Uterus (tissue), 4 donors: ENCODE data around the gene TTC7B. TPM values are rescaled to one million over a fixed set of nuclear protein-coding genes. Genes with fewer than 3 reads are reported as not detected.

Experiments used
- DNase-seq, 2 donors: peaks; one replicate each; pipeline ENCODE4 v3.0.0-alpha.2; 2019 to 2020
- H3K27ac ChIP-seq, 2 donors: fragments of 200-600 bp; sonication (generic); 1 replicate in 1 of 2; 2 replicates in 1 of 2; pipeline ENCODE4 v1.5.1; 2016 to 2018
- H3K27me3 ChIP-seq, 2 donors: fragments of 200-600 bp; sonication (generic); one replicate each; pipeline ENCODE4 v1.5.1; 2018 to 2019; ENCODE audit warnings: control low read depth in 1 of 2
- H3K36me3 ChIP-seq, 2 donors: fragments of 200-600 bp; sonication (generic); one replicate each; pipeline ENCODE4 v1.5.1; 2019; ENCODE audit warnings: control low read depth in 1 of 2
- H3K4me1 ChIP-seq, 2 donors: fragments of 200-600 bp; sonication (generic); one replicate each; pipeline ENCODE4 v1.5.1; 2018 to 2019; ENCODE audit warnings: control low read depth in 1 of 2
- H3K4me3 ChIP-seq, 2 donors: fragments of 200-600 bp; sonication (generic); 1 replicate in 1 of 2; 2 replicates in 1 of 2; pipeline ENCODE4 v1.5.1; 2018 to 2019; ENCODE audit warnings: mild to moderate bottlenecking in 1 of 2
- H3K9me3 ChIP-seq, 2 donors: fragments of 200-600 bp; sonication (generic); one replicate each; pipeline ENCODE4 v1.5.1; 2019; ENCODE audit warnings: control low read depth in 1 of 2
- POLR2A ChIP-seq, 2 donors: fragments of 450-650 bp; IDR thresholded peaks; one replicate each; pipeline ENCODE4 v1.6.1; 2016; ENCODE audit warnings: antibody characterized with exemption in 2 of 2, mild to moderate bottlenecking in 1 of 2, moderate library complexity in 1 of 2
- intact Hi-C: fragments of 100-400 bp; cut with DNase I; formaldehyde crosslinking; loops from one replicate; pipeline ENCODE4 v1.15.1; 2023; ENCODE audit warnings: low total_unique reads
- total RNA-seq, 4 donors: library from RNA; depleted of rRNA in 3 of 4; stranded (reverse); fragments of >200 nt in 3 of 4; gene quantifications; one replicate each; pipeline versions ENCODE4 v1.1.0 to v1.2.4, GENCODE V29; 2014 to 2023
- TF ChIP-seq, protein P1 (sequence below), 4 experiments: fragments of 200-600 bp in 2 of 4; fragments of 450-650 bp in 2 of 4; sonication (generic) in 2 of 4; IDR thresholded peaks; one replicate each; pipeline ENCODE4 v1.5.1; 2016 to 2019; ENCODE audit warnings: antibody characterized with exemption in 4 of 4, mild to moderate bottlenecking in 2 of 4, moderate library complexity in 1 of 4
- donor health status: DM: yes; HTN: yes; CAD: no.

Gene TTC7B
- total RNA-seq, 4 donors from 2014 or later = 15.3 to 73.9 (median 28.0) TPM

DNA sequence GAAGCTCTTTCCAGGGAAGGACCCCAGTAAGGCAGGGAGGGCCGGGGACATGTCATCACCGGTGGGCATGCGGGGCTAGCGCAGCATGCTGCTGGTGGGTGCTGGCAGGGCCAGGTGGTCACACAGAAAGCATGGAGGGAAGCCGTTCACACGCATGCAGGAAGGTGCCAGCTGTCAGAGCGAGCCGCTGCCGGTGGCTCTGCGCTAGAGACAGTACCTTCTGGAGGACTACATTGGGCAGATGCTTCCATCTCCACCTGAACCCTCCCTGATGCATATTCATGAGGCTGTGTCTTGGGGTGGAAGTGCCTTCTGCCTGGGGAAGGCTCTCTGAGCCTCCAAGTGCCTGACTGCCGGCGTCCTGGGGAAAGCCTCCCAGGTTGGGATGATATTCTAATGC, 215.6 kb downstream of the TTC7B start:
- intact Hi-C loops = no loop called here
- TF ChIP-seq, protein P1, sequence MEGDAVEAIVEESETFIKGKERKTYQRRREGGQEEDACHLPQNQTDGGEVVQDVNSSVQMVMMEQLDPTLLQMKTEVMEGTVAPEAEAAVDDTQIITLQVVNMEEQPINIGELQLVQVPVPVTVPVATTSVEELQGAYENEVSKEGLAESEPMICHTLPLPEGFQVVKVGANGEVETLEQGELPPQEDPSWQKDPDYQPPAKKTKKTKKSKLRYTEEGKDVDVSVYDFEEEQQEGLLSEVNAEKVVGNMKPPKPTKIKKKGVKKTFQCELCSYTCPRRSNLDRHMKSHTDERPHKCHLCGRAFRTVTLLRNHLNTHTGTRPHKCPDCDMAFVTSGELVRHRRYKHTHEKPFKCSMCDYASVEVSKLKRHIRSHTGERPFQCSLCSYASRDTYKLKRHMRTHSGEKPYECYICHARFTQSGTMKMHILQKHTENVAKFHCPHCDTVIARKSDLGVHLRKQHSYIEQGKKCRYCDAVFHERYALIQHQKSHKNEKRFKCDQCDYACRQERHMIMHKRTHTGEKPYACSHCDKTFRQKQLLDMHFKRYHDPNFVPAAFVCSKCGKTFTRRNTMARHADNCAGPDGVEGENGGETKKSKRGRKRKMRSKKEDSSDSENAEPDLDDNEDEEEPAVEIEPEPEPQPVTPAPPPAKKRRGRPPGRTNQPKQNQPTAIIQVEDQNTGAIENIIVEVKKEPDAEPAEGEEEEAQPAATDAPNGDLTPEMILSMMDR (IDR thresholded peaks at IDR 0.05) = no peak
- no peak for TF ChIP-seq POLR2A (IDR thresholded peaks at IDR 0.05)
- H3K9me3 ChIP-seq = no peaks in the 10 kb centered on the region
- no peak overlapping the region for H3K4me3 ChIP-seq
- H3K4me1 ChIP-seq = peaks cover 0 to 5% of the 10 kb centered on the region in 2 donors
- no peak for DNase-seq
- H3K27ac ChIP-seq = no peak overlapping the region
- H3K27me3 ChIP-seq = no peaks in the 10 kb centered on the region
- H3K36me3 ChIP-seq = no peaks in the 10 kb centered on the region

DNA sequence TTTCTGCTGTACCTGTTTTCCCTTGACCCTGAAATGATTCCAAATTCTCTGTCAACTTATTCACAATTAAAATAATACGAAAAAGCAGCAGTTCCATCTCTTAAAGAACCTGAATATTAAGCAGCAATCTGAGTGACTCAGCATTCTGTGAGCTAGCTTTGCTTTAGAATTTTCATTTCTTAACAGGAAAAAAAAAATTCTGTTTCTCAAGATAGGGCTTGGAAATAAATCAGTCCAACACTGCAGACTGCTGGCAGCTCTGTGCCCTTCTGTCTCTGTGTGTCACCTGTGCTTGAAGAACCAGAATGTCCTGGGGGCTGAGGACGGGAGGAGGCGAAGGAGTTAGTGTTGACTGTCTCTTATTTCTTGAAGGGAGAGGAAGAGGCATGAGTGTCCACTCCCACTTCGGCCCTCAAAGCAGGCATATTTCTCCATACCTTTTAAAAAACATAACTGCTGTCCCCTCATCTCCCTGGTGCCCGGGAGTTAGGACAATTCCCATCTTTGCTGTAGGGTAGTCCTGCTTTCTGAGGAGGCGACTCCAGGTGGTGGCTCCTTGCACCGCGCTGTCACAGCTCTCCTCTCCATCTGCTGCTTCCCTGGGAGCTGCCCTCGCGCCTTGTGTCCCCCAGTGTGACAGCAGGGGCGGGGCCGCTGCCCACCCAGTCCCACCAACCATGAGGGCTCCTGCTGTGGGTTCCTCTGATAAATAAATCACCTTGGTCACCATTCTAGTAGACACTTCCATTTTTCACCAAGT, 216.3 kb downstream of the TTC7B start:
- TF ChIP-seq POLR2A (IDR thresholded peaks at IDR 0.05) = no peak
- TF ChIP-seq, protein P1 (IDR thresholded peaks at IDR 0.05) = no peak
- Histone ChIP-seq H3K4me1 (peaks cover 0 to 5% of the 10 kb centered on the region in 2 donors), H3K4me3 (no peak overlapping the region), H3K9me3 (no peaks in the 10 kb centered on the region), H3K27ac (no peak overlapping the region), H3K36me3 (no peaks in the 10 kb centered on the region), H3K27me3 (no peaks in the 10 kb centered on the region)
- intact Hi-C loops = no loop called here
- DNase-seq = no peak

DNA sequence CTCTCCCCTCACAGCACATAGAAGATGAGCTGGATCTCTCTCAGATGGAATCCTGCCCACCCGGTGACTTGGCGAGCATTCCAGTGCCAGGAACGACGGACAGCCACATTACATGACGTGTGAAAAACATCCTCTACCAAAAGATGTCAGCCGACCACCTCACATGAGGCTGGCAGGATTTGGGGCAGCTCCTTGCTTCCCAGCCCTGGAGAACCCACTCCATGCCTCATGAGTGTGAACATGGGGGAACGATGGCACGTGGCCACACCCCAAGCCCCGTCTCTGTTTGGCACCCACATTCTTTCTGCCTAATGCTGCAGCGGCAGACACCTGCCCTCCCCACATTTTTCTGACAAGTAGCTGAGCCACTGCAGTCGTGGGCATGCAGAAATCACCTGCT, 216.9 kb downstream of the TTC7B start:
- peaks cover 0 to 5% of the 10 kb centered on the region in 2 donors for H3K4me1 ChIP-seq
- no peaks in the 10 kb centered on the region for H3K9me3 ChIP-seq
- TF ChIP-seq, protein P1 (IDR thresholded peaks at IDR 0.05) = no peak
- no peak for TF ChIP-seq POLR2A (IDR thresholded peaks at IDR 0.05)
- no peak for DNase-seq
- intact Hi-C loops = no loop called here
- no peaks in the 10 kb centered on the region for H3K27me3 ChIP-seq
- no peaks in the 10 kb centered on the region for H3K36me3 ChIP-seq
- no peak overlapping the region for H3K4me3 ChIP-seq
- no peak overlapping the region for H3K27ac ChIP-seq

DNA sequence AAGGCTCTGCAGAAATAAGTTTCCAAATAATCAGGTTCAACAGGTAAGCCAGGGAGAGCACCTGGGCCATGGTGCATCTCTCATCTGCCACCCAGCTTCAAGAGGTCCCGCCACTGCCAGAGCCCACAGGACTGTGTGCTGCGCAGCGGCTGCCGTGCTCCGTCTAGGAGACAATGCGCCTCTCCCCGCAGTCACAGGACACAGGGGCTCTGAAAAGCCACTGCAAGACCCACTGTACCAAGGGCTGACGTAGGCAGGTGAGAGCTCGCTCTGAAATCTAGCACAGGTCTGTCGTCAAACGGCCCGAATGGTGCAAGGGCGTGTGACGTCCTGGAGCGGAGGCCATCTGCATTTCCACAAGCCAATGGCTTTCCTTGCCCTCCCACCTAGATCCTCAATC, 218.3 kb downstream of the TTC7B start:
- intact Hi-C loops = no loop called here
- no peak for DNase-seq

DNA sequence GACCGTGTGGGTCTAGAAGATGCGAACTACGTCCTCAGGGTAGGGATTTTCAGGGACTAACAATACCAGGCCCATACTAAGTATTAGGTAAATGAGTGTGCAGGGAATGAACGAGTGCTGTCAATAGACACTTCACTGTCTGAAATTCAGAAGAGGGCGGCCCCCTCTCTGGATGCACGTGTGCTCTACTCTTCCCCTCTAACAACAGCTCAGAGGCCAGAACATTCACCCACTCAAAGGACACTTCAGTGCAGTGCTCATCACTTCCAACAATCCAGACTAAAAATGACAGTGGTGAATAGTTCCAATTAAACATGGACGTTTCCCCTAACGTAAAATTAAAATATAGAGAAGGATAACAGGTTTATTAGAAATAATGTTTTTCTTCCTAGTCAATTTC, 219.5 kb downstream of the TTC7B start:
- Histone ChIP-seq H3K27me3 (no peaks in the 10 kb centered on the region), H3K4me1 (no peaks in the 10 kb centered on the region), H3K27ac (no peak overlapping the region), H3K9me3 (no peaks in the 10 kb centered on the region), H3K36me3 (no peaks in the 10 kb centered on the region), H3K4me3 (no peak overlapping the region)
- intact Hi-C loops = no loop called here
- TF ChIP-seq POLR2A (IDR thresholded peaks at IDR 0.05) = no peak
- TF ChIP-seq, protein P1 (IDR thresholded peaks at IDR 0.05) = no peak
- no peak for DNase-seq

More for the DNA sequence above, 218.3 kb downstream of the TTC7B start:
- H3K4me1 ChIP-seq = peaks cover 0 to 5% of the 10 kb centered on the region in 2 donors
- TF ChIP-seq, protein P1 (IDR thresholded peaks at IDR 0.05) = no peak
- TF ChIP-seq POLR2A (IDR thresholded peaks at IDR 0.05) = no peak
- no peak overlapping the region for H3K27ac ChIP-seq
- H3K27me3 ChIP-seq = no peaks in the 10 kb centered on the region
- no peaks in the 10 kb centered on the region for H3K9me3 ChIP-seq
- no peaks in the 10 kb centered on the region for H3K36me3 ChIP-seq
- H3K4me3 ChIP-seq = no peak overlapping the region
